H1 (cell line): ENCODE measurements around the gene CPXM1. TPM values are rescaled to one million over a fixed set of nuclear protein-coding genes. Genes with fewer than 3 reads are reported as not detected.

Experiments
- BCL11A ChIP-seq, 2 experiments: IDR thresholded peaks; one replicate each; pipeline ENCODE4 v1.6.1; 2011; ENCODE audit warnings: low read depth in 2 of 2, low read length in 2 of 2, mild to moderate bottlenecking in 2 of 2
- BRCA1 ChIP-seq: IDR thresholded peaks from 2 replicates; pipeline ENCODE4 v1.6.1; 2012; ENCODE audit warnings: low read depth, low read length, improper control_type of control experiment
- JUND ChIP-seq: IDR thresholded peaks from 2 replicates; pipeline ENCODE4 v1.6.1; 2011; ENCODE audit warnings: mild to moderate bottlenecking, improper control_type of control experiment, low read length
- polyA plus RNA-seq, 7 experiments: library from polyadenylated mRNA; depleted of rRNA in 3 of 7; stranded (reverse) in 5 of 7; unstranded in 2 of 7; fragments of >200 nt in 5 of 7; fragments of 200-250 nt in 2 of 7; gene quantifications; 1 replicate in 5 of 7; 2 replicates in 1 of 7; 4 replicates in 1 of 7; pipeline versions ENCODE4 v1.2.1 to v1.2.3, GENCODE V29; 2011 to 2013; ENCODE audit warnings: missing spikeins in 2 of 7, mixed read lengths in 2 of 7
- total RNA-seq: library from RNA; stranded (reverse); fragmentation: NEBNext Ultra II Directional; extraction: Animal tissue kit (Norgen Biotek cat#: 25700); gene quantifications from 2 replicates; pipeline ENCODE4 v1.2.1, GENCODE V29; 2021
- TF ChIP-seq, protein P1 (sequence below), 3 experiments: IDR thresholded peaks; 1 replicate in 2 of 3; 2 replicates in 1 of 3; pipeline versions ENCODE4 v1.5.1 to v1.6.1; 2011; ENCODE audit warnings: low read length in 3 of 3, mild to moderate bottlenecking in 3 of 3, inconsistent platforms in 2 of 3, low read depth in 1 of 3, moderate library complexity in 1 of 3; ENCODE audit not compliant: insufficient read depth in 1 of 3; ENCODE audit errors: control extremely low read depth in 1 of 3
- TF ChIP-seq, protein P2 (sequence below): IDR thresholded peaks from 2 replicates; pipeline ENCODE4 v1.6.1; 2011; ENCODE audit warnings: low read depth, mild to moderate bottlenecking, low read length; ENCODE audit not compliant: insufficient read depth
- TF ChIP-seq, protein P3 (sequence below): IDR thresholded peaks from 2 replicates; pipeline ENCODE4 v1.6.1; 2012; ENCODE audit warnings: inconsistent platforms

CPXM1 gene
- total and polyA plus RNA-seq, 2 of the 8 experiments (the other 6 are each of a cell fraction or from before 2014, with no cell fraction given) = 31.3 to 81.9 TPM

DNA sequence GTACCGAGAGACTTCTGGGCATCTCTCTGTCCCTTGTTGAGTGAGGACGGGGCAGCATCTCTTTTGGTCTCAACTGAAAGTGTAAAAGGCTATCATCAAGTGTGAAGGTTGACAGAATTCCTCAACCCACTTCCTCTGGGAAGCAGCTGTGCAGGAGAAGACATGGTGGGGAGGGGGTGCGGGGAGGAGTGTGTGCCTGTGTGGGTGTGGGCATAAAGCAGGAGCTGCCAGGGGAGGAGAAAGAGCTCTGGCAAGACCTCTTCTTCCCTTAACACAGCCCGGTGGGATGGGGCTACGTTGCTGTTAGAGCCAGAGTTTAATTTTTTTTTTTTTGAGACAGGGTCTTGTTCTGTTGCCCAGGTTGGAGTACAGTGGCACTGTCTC lies 31.8 kb downstream of the CPXM1 start (continued):
- TF ChIP-seq, protein P1, sequence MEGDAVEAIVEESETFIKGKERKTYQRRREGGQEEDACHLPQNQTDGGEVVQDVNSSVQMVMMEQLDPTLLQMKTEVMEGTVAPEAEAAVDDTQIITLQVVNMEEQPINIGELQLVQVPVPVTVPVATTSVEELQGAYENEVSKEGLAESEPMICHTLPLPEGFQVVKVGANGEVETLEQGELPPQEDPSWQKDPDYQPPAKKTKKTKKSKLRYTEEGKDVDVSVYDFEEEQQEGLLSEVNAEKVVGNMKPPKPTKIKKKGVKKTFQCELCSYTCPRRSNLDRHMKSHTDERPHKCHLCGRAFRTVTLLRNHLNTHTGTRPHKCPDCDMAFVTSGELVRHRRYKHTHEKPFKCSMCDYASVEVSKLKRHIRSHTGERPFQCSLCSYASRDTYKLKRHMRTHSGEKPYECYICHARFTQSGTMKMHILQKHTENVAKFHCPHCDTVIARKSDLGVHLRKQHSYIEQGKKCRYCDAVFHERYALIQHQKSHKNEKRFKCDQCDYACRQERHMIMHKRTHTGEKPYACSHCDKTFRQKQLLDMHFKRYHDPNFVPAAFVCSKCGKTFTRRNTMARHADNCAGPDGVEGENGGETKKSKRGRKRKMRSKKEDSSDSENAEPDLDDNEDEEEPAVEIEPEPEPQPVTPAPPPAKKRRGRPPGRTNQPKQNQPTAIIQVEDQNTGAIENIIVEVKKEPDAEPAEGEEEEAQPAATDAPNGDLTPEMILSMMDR (IDR thresholded peaks at IDR 0.05; ENCODE audit: control extremely low read depth in 1 of 3, insufficient read depth in 1 of 3, low read depth in 1 of 3, low read length in 3 of 3) = no peak
- TF ChIP-seq, protein P2, sequence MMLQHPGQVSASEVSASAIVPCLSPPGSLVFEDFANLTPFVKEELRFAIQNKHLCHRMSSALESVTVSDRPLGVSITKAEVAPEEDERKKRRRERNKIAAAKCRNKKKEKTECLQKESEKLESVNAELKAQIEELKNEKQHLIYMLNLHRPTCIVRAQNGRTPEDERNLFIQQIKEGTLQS = no peak
- no peak for TF ChIP-seq BCL11A (IDR thresholded peaks at IDR 0.05; ENCODE audit: low read depth in 2 of 2, low read length in 2 of 2)
- TF ChIP-seq JUND = no peak
- TF ChIP-seq BRCA1 = no peak
- TF ChIP-seq, protein P3, sequence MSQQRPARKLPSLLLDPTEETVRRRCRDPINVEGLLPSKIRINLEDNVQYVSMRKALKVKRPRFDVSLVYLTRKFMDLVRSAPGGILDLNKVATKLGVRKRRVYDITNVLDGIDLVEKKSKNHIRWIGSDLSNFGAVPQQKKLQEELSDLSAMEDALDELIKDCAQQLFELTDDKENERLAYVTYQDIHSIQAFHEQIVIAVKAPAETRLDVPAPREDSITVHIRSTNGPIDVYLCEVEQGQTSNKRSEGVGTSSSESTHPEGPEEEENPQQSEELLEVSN = no peak
